ENCODE data around the gene CCL24. TPM values are rescaled to one million over a fixed set of nuclear protein-coding genes. Genes with fewer than 3 reads are reported as not detected.
"Not testable (repeated sequence)": the region's sequence is repeated elsewhere in the genome, so short reads cannot be mapped to it uniquely, and the experiment has no call there.

Gene CCL24
- total RNA-seq, 2 donors from 2014 or later = 0.46 TPM; not detected in 1

- DNase-seq; H3K9me3 Mint-ChIP-seq; ATAC-seq (replicated peaks in 1 of 2); H3K27me3 Mint-ChIP-seq (ENCODE audit: low read depth); H3K4me3 Mint-ChIP-seq; H3K27ac Mint-ChIP-seq; H3K36me3 Mint-ChIP-seq (ENCODE audit: insufficient read depth in 2 of 2): not testable (repeated sequence)
- H3K4me1 Mint-ChIP-seq (ENCODE audit: low read depth) = peaks cover 14% of the 10 kb centered on the region
Observed at GRCh38 chr7:75838281-75838930, 24.8 kb upstream of the CCL24 start.

DNA sequence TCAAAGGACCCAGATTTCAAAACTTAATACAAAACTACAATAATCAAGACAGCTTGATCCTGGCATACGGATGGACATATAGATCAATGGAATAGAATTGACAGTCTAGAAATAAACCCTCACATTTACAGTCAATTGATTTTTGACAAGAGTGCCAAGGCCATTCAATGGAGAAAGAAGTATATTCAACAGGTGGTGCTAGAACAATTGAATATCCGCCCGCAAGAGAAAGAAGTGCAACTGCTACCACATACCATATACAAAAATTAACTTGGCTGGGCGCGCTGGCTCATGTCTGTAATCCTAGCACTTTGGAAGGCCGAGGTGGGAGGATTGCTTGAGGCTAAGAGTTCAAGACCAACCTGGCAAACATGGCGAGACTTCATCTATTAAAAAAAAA, 23.2 kb upstream of the CCL24 start:
- H3K36me3 Mint-ChIP-seq (ENCODE audit: insufficient read depth in 2 of 2) = no peaks in the 10 kb centered on the region
- DNase-seq = no peak
- H3K4me3 Mint-ChIP-seq = no peak overlapping the region
- no peak overlapping the region for H3K27ac Mint-ChIP-seq
- no peaks in the 10 kb centered on the region for H3K9me3 Mint-ChIP-seq
- H3K4me1 Mint-ChIP-seq (ENCODE audit: low read depth) = no peaks in the 10 kb centered on the region
- H3K27me3 Mint-ChIP-seq (ENCODE audit: low read depth) = no peaks in the 10 kb centered on the region
- no peak for ATAC-seq (replicated peaks in 1 of 2)

GRCh38 chr7:75835688-75836285, 22.2 kb upstream of the CCL24 start:
- Mint-ChIP-seq H3K4me3 (no peak overlapping the region), H3K9me3 (no peaks in the 10 kb centered on the region), H3K27me3 (ENCODE audit: low read depth) (no peaks in the 10 kb centered on the region), H3K36me3 (ENCODE audit: insufficient read depth in 2 of 2) (no peaks in the 10 kb centered on the region), H3K27ac (no peak overlapping the region), H3K4me1 (ENCODE audit: low read depth) (no peaks in the 10 kb centered on the region)
- no peak for ATAC-seq (replicated peaks in 1 of 2)
- no peak for DNase-seq

DNA sequence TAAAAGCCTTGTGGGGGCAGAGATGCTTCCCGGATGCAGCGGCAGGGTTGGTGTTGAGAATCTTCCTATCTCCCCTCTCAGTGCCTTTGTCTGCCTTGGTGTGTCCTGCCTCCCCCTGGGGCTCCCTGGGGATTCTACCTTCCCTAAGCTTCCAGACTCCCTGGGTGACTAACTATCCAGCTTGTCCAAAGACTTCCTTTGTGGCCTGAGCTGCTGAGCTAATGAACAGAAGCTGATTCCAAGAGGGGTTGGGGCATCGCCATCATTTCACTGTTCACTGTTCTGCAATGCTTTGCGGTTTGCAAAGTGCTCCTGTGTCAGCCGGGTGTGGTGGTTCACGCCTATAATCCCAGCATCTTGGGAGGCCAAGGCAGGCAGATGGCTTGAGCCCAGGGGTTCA, 20.1 kb upstream of the CCL24 start:
- H3K36me3 Mint-ChIP-seq (ENCODE audit: insufficient read depth in 2 of 2); DNase-seq; ATAC-seq (replicated peaks in 1 of 2); H3K9me3 Mint-ChIP-seq; H3K27me3 Mint-ChIP-seq (ENCODE audit: low read depth); H3K4me1 Mint-ChIP-seq (ENCODE audit: low read depth); H3K27ac Mint-ChIP-seq; H3K4me3 Mint-ChIP-seq: not testable (repeated sequence)

GRCh38 chr7:75830978-75831377, 17.4 kb upstream of the CCL24 start:
- no peak overlapping the region for H3K27ac Mint-ChIP-seq

DNA sequence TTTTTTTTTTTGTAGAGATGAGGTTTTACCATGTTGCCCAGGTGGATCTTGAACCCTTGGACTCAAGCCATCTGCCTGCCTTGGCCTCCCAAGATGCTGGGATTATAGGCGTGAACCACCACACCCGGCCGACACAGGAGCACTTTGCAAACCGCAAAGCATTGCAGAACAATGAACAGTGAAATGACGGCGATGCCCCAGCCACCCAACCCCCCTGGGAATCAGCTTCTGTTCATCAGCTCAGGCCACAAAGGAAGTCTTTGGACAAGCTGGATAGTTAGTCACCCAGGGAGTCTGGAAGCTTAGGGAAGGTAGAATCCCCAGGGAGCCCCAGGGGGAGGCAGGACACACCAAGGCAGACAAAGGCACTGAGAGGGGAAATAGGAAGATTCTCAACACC, 16.1 kb upstream of the CCL24 start:
- H3K27ac Mint-ChIP-seq; ATAC-seq (replicated peaks in 1 of 2); H3K9me3 Mint-ChIP-seq; H3K27me3 Mint-ChIP-seq (ENCODE audit: low read depth); H3K4me3 Mint-ChIP-seq; DNase-seq; H3K4me1 Mint-ChIP-seq (ENCODE audit: low read depth); H3K36me3 Mint-ChIP-seq (ENCODE audit: insufficient read depth in 2 of 2): not testable (repeated sequence)

More at GRCh38 chr7:75830978-75831377, 17.4 kb upstream of the CCL24 start:
- ATAC-seq (replicated peaks in 1 of 2) (no peak), DNase-seq (no peak)
- no peaks in the 10 kb centered on the region for H3K4me1 Mint-ChIP-seq (ENCODE audit: low read depth)
- no peak overlapping the region for H3K4me3 Mint-ChIP-seq
- H3K36me3 Mint-ChIP-seq (ENCODE audit: insufficient read depth in 2 of 2) = no peaks in the 10 kb centered on the region
- H3K27me3 Mint-ChIP-seq (ENCODE audit: low read depth) = no peaks in the 10 kb centered on the region
- no peaks in the 10 kb centered on the region for H3K9me3 Mint-ChIP-seq

DNA sequence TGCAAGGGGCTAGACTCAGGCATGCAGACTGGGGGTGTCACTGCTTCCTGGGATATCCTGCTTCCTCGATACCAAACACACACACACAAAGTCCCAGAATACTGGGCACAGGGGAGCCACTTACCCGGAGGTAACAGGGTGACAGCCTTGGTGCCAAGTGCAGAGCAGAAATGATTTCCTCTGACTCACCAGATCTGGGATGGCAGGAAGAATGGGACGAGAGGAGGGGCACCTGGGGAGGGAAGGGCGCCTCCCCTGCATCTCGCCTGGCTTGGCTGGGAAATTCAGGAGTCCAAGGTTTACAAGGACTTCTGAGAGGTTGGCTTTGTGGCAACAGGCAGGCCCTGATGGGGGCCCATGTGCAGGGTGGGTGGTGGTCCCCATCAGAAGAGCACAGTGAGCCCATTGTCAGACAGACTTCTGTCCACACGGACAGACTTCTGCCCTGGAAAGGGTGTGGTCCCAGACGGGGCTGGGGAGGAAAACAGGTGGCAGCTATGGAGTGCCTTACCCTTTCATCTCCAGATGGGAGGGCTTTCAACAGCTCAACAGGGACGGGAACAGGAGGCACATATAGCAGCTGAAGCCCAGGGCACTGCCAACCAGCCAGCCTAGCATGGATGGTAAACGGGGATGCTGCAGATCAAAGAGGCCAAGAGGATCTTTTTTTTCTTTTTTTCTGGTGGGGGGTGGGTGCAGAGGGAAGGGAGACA, 9.7 kb upstream of the CCL24 start:
- Mint-ChIP-seq H3K36me3 (ENCODE audit: insufficient read depth in 2 of 2) (no peaks in the 10 kb centered on the region), H3K4me3 (no peak overlapping the region), H3K9me3 (no peaks in the 10 kb centered on the region), H3K27ac (no peak overlapping the region), H3K27me3 (ENCODE audit: low read depth) (peaks cover 15% of the 10 kb centered on the region), H3K4me1 (ENCODE audit: low read depth) (no peaks in the 10 kb centered on the region)
- DNase-seq = no peak
- ATAC-seq (replicated peaks in 1 of 2) = no peak

DNA sequence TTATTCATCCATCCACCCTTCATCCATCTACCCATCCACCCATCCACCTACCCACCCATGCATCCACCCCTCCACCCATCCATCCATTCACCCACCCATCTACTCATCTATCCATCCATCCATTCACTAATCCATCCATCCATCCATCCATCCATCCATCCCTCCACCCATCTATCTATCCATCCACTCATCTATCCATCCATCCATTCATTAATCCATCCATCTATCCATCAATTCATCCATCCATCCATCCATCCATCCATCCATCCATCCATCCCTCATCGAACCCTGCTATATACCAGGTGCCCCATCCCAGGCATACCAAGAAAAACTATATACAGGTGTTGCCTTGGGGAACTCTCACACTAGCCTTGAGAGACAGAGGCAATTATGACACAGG, 7.1 kb upstream of the CCL24 start:
- H3K4me1 Mint-ChIP-seq (ENCODE audit: low read depth) = no peaks in the 10 kb centered on the region
- no peak for ATAC-seq (replicated peaks in 1 of 2)
- no peaks in the 10 kb centered on the region for H3K9me3 Mint-ChIP-seq
- peaks cover 15% of the 10 kb centered on the region for H3K27me3 Mint-ChIP-seq (ENCODE audit: low read depth)
- H3K36me3 Mint-ChIP-seq (ENCODE audit: insufficient read depth in 2 of 2) = no peaks in the 10 kb centered on the region
- no peak overlapping the region for H3K27ac Mint-ChIP-seq
- H3K4me3 Mint-ChIP-seq = no peak overlapping the region
- no peak for DNase-seq

DNA sequence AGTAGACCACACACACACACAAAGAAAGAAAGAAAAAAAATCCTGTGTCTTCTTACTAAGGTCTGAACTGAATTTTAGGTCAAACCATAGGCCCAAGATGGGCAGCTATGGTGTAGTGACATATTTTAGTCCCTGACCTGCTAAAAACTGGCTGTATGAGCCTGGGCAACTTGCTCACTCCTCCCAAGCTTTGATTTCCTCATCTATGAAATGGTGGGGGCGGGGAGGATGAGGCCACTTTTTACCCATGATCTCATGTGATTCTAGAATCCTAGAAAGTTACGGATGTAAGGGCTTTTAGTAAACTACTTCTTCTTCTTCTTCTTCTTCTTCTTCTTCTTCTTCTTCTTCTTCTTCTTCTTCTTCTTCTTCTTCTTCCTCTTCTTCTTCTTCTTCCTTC, 6.1 kb upstream of the CCL24 start:
- H3K27ac Mint-ChIP-seq = no peak overlapping the region
- no peaks in the 10 kb centered on the region for H3K4me1 Mint-ChIP-seq (ENCODE audit: low read depth)
- ATAC-seq (replicated peaks in 1 of 2) (no peak), DNase-seq (no peak)
- H3K27me3 Mint-ChIP-seq (ENCODE audit: low read depth) = peaks cover 15% of the 10 kb centered on the region
- H3K9me3 Mint-ChIP-seq = no peaks in the 10 kb centered on the region
- no peak overlapping the region for H3K4me3 Mint-ChIP-seq
- no peaks in the 10 kb centered on the region for H3K36me3 Mint-ChIP-seq (ENCODE audit: insufficient read depth in 2 of 2)

GRCh38 chr7:75818472-75818871, 4.9 kb upstream of the CCL24 start:
- Mint-ChIP-seq H3K36me3 (ENCODE audit: insufficient read depth in 2 of 2) (no peaks in the 10 kb centered on the region), H3K4me1 (ENCODE audit: low read depth) (no peaks in the 10 kb centered on the region), H3K27me3 (ENCODE audit: low read depth) (peaks cover 15% of the 10 kb centered on the region), H3K4me3 (no peak overlapping the region), H3K9me3 (no peaks in the 10 kb centered on the region), H3K27ac (no peak overlapping the region)
- DNase-seq = no peak
- no peak for ATAC-seq (replicated peaks in 1 of 2)

DNA sequence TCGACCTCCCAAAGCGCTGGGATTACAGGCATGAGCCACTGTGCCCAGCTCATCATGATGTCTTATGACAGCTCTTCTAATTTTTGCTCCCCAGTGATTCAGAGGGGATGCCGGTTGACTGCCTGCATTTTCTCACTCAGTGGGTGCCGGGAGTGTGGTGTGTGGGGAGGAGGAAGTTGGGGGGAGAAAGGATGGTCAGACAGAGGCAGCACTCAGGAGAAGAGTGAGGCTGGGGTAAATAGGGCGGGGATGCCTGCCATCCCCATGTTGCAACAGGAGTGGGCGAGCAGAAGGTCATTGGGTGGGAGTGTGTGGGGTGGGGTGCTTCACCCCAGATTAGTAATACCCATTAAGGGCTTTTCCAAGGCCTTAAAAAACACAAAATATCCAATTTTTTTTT, 3.5 kb upstream of the CCL24 start:
- DNase-seq (no peak), ATAC-seq (replicated peaks in 1 of 2) (no peak)
- Mint-ChIP-seq H3K27me3 (ENCODE audit: low read depth) (peaks cover 15% of the 10 kb centered on the region), H3K9me3 (no peaks in the 10 kb centered on the region), H3K4me3 (no peak overlapping the region), H3K4me1 (ENCODE audit: low read depth) (no peaks in the 10 kb centered on the region), H3K36me3 (ENCODE audit: insufficient read depth in 2 of 2) (no peaks in the 10 kb centered on the region), H3K27ac (no peak overlapping the region)

DNA sequence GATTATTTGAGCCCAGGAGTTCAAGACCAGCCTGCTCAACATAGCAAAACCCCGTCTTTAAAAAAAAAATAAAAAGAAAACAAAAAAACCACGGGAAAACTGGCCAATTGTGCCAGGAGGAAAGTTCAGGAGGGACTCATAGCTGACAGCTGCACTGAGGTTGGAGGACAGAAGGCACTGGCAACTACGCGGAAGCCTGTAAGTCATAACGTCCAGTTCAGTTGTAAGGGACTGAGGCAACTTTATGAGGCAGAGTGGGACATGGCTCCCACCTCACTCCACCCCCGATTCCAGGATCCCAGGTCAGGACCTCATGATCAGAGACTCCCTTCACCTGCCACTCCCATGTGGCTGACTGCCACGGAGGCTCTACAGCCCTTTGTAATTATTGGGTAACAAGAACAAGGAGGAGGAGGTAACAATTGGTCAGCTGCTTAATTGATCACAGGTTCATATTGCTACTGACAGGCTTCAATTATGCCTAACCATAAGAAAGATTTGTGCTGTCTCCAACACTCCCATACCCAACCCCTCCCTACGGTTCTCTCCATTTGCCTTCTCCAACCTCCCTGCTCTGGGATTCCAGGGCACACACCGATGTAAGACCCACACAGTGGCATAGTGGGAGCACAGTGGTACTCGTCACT, 1.9 kb upstream of the CCL24 start:
- Mint-ChIP-seq H3K27ac (no peak overlapping the region), H3K36me3 (ENCODE audit: insufficient read depth in 2 of 2) (no peaks in the 10 kb centered on the region), H3K4me3 (no peak overlapping the region), H3K4me1 (ENCODE audit: low read depth) (no peaks in the 10 kb centered on the region), H3K9me3 (no peaks in the 10 kb centered on the region), H3K27me3 (ENCODE audit: low read depth) (peaks cover 6% of the 10 kb centered on the region)
- ATAC-seq (replicated peaks in 1 of 2) = no peak
- no peak for DNase-seq

- no peak for DNase-seq
- Mint-ChIP-seq H3K4me3 (no peak overlapping the region), H3K27ac (no peak overlapping the region), H3K4me1 (ENCODE audit: low read depth) (no peaks in the 10 kb centered on the region), H3K27me3 (ENCODE audit: low read depth) (no peaks in the 10 kb centered on the region), H3K36me3 (ENCODE audit: insufficient read depth in 2 of 2) (no peaks in the 10 kb centered on the region), H3K9me3 (no peaks in the 10 kb centered on the region)
- ATAC-seq (replicated peaks in 1 of 2) = no peak
Observed at GRCh38 chr7:75814407-75814947, 871 bp upstream of the CCL24 start.

All from activated T-cell treated with anti-CD3 and anti-CD28 coated beads, Interleukin-2, amount 50 U/mL, for 72 hours (primary cell).